Liver (tissue), 3 donors: ENCODE data around the gene RNASEH2C.

Experiments
- GABPA ChIP-seq, 2 donors: IDR thresholded peaks in 1 of 2; conservative IDR thresholded peaks in 1 of 2; 2 replicates each; pipeline ENCODE4 v1.6.1; 2016; ENCODE audit warnings: antibody characterized with exemption in 2 of 2, mild to moderate bottlenecking in 1 of 2, moderate library complexity in 1 of 2
- TAF1 ChIP-seq: conservative IDR thresholded peaks from 2 replicates; pipeline ENCODE4 v1.6.1; 2016; ENCODE audit warnings: antibody characterized with exemption, mild to moderate bottlenecking
- TF ChIP-seq, protein P1 (sequence below): fragments of 150-350 bp; IDR thresholded peaks from 2 replicates; pipeline ENCODE4 v1.5.1; 2017; ENCODE audit warnings: improper control_type of control experiment, low read depth, low read length; ENCODE audit not compliant: missing input control
- donor health status: healthy.
- donor health status: healthy.

DNA sequence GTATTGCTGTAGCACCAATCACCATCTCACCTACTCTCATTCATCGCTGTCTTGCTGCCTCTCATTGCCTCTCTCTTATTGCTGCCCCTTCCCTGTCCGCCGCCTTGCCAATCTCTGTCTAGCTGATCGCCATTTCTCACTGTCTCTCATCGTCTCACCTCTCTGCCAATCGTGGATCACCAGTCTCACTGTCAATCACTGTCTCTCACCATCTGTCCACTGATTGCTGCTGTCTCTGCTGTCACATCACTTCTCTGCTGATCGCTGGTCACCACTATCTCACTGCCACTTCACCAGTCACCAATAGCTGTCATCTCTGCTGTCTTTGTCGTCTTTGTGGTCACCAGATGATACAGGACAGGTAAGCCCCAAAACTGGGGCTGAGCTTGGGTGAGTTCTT lies 20.6 kb upstream of the RNASEH2C start:
- TF ChIP-seq, protein P1, sequence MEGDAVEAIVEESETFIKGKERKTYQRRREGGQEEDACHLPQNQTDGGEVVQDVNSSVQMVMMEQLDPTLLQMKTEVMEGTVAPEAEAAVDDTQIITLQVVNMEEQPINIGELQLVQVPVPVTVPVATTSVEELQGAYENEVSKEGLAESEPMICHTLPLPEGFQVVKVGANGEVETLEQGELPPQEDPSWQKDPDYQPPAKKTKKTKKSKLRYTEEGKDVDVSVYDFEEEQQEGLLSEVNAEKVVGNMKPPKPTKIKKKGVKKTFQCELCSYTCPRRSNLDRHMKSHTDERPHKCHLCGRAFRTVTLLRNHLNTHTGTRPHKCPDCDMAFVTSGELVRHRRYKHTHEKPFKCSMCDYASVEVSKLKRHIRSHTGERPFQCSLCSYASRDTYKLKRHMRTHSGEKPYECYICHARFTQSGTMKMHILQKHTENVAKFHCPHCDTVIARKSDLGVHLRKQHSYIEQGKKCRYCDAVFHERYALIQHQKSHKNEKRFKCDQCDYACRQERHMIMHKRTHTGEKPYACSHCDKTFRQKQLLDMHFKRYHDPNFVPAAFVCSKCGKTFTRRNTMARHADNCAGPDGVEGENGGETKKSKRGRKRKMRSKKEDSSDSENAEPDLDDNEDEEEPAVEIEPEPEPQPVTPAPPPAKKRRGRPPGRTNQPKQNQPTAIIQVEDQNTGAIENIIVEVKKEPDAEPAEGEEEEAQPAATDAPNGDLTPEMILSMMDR: no peak
- TF ChIP-seq TAF1: no peak
- TF ChIP-seq GABPA (IDR thresholded peaks at IDR 0.05 in 1 of 2, conservative IDR thresholded peaks at IDR 0.05 in 1 of 2): no peak
